NT2/D1 (cell line): ENCODE results near the gene TP53I13.

ENCODE experiments used
- SUZ12 ChIP-seq: IDR thresholded peaks from 2 replicates; pipeline ENCODE4 v1.6.1; 2011; ENCODE audit not compliant: insufficient read length, insufficient read depth; ENCODE audit errors: extremely low read depth
- YY1 ChIP-seq: IDR thresholded peaks from 2 replicates; pipeline ENCODE4 v1.6.1; 2011; ENCODE audit not compliant: insufficient read length, insufficient read depth

GRCh38 chr17:29572691-29573557, 4.4 kb downstream of the TP53I13 start:
- TF ChIP-seq YY1: no peak
- no peak for TF ChIP-seq SUZ12
